GM19351 (cell line): Measurements from ENCODE around the gene CEP126.

ENCODE experiments used
- ATAC-seq: cut with Tn5 transposase; IDR thresholded peaks from one replicate; pipeline ENCODE4 v1.9.1; 2021; ENCODE audit warnings: mild to moderate bottlenecking, moderate library complexity; ENCODE audit not compliant: unreplicated experiment

The CEP126 gene

GRCh38 chr11:101914738-101915426, at the start of gene CEP126:
Gene CEP126 (plus strand): TSS chr11:101915010. CDS start chr11:101915285, 275 bp downstream.
- peak; percentile 98 for ATAC-seq

DNA sequence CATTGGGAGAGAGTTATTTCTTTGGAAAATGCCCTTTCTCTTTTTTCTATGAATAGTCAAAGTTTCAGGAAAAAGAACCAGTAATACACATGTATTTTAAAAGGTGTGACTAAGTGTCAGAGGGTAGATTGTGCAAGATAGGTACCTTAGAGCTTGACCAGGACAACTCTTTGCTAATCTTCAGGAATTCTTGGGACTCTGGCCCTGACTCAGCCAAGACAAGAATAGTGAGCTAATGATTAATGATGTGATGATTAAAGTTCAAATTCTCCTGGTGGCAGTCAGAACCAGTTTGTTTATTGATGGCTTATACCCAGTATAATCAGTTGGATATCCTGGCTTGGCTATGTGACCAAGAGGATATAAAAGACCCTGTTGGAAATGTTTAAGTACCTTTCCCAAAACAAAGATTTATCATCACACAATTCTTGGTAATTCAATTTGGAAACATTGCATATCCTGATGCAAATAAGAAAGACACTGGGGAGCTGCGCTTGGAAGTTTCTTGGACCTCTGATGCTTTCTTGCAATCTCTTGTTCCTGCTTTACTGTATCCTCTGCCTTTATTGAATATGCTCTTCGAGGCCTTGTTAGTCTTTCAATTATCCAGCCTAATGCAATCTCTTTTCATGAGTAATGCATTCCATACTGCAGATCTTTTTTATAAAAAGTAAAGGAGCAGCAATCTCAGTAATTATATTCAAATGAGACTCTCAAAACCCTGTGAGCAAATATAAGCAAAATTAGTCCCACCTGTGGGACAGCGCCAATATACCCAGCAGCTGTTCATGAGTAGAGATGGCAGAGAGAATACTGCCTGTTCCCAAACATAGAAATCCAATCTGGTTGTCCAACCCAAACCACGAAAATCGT, 48.0 kb upstream of the CEP126 start:
- no peak for ATAC-seq

- ATAC-seq, result no peak
Observed at GRCh38 chr11:101867951-101868350, 46.9 kb upstream of the CEP126 start.

GRCh38 chr11:101870510-101870909, 44.3 kb upstream of the CEP126 start:
- no peak for ATAC-seq

DNA sequence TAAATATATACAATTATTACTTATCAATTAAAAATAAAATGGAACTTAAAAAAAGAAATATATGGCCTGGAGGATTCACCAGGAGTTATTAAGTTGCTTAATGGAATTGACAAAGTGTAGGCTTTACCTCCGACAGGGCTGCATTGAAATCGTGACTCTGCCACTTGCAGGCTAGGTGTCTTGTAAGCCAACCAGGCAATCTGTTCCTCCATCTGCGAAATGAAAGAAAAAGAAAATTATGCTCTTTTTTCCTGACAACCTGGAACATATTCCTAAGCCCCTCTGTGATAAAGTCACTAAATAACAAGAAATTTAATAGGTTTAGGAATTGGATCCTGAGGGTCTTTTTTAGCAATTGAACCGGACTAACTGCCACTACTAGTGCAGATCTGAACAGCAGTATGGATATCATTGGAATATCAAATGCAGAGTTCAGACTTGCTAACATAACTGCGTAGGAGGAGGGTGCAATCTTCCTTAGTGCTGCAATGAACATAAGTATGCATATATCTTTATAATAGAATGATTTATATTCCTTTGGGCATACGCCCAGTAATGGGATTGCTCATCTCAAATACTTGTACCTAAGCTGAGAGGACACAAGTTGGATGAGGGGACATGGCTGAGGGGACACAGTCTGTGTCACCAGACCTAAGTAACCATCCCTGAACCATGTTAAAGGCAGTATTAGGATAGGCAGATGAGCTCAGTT, 42.5 kb upstream of the CEP126 start:
- no peak for ATAC-seq

- peak; percentile 70 for ATAC-seq
Observed at GRCh38 chr11:101880222-101880621, 34.6 kb upstream of the CEP126 start.

DNA sequence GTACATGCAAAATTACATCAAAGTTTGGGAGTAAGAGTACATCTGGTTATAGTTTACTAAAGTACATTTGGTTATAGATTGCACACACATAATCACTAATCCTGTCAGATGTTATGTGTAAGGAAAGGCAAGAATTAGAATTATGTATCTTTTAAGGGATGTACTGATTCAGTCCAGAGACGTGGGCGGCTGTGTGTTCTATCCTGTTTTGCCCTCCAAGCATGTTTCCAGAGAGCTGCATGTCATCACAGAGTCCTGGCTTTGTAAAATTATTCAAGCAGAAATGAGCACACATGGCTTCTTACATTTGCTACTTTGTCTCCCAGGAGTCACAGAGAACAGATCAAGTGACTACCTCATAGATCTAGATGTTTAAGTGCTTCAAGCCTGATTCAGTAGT, 33.2 kb upstream of the CEP126 start:
- no peak for ATAC-seq

GRCh38 chr11:101885631-101886030, 29.2 kb upstream of the CEP126 start:
- no peak for ATAC-seq

DNA sequence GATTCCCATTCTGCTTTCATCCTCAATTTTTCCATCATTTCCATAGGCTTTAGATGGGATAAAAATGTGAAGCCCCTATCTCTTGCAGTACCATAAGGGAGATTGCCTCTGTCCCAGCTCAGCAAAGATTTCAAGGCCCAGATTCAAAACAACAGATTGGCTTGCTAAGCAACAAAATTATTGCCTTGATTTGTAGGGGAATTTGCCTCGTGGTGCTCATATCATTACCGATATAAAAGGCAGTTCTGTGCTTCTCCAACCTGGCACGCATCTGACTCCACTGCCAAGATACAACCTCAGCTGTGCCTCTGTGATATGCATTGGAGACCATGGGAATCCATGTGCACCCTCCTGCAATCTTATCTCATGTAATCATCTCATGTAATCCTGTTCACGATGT, 25.0 kb upstream of the CEP126 start:
- no peak for ATAC-seq

DNA sequence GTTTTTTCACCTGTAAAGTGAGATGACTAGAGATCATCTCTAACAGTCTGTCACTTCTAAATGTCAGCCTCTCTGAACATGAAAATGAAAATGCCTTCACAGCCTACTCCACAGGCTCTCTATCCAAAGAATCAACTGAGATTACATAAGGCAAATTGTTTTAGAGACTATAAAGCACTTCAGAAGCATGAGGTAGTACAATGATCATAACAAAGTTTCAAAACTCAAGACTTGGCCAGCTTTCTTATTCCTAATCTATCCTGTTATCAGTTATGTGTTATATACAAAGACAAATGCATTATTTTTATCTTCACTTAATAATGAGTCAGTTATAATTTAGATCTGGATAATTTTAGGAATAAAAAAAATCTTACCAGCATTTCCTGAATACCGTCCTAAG, 20.3 kb upstream of the CEP126 start:
- no peak for ATAC-seq

DNA sequence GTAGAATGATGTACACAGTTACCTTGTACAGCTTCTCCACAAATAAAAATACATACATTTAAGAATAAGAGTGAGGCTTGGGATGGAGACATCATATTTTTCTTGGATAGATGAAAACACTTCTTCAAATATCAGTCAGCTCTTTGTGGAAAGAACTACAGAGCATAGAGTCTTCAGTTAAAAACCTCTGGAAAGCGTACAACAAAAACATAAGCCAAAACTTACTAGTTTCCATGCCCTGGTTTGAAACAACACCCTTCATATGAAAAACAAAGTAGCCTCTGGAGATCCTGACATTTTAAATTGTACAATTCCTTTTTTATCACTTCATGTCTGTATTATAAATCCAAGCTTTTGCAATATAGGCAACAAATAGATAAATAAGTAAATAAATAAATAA, 7.0 kb upstream of the CEP126 start:
- ATAC-seq, result no peak

DNA sequence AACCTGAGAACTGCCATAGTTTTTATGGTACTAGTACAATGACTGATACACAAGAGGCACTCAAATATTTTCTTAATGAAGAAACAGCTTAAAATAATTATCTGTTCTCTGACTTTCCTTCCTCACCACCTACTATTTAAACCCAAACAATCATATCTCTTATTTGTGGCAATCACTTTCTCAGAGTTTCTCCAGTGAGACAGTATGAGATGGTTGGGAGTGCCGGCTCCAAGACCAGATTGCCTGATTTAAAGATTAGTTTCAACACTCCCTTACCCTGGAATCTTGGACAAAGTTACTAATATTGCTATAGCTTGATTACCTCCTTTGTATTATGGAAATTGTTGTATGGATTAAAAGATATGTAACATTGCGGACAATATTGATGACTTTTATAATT, 5.7 kb upstream of the CEP126 start:
- ATAC-seq, result no peak

GRCh38 chr11:101912823-101913284, 2.0 kb upstream of the CEP126 start:
- no peak for ATAC-seq

DNA sequence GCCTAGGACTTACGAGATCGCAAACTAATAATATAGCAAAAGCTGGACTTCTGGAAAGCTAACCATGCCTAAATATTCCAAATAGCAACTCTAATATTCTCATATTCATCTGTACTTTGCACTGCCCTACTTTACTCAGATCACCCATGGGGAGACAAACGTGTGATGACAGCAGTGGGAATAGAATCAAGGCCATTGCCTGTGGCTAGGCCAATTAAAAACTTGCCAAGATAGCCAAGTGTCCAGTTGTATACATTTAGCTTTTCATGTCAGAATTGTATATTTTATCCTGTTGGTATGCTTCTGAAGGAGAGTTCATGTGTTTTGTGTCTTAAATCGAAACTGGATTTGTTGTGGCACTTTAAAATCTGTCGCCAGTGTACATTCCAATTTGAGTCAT, 1.2 kb upstream of the CEP126 start:
- no peak for ATAC-seq

- no peak for ATAC-seq
Observed at GRCh38 chr11:101914341-101914737, 471 bp upstream of the CEP126 start.

DNA sequence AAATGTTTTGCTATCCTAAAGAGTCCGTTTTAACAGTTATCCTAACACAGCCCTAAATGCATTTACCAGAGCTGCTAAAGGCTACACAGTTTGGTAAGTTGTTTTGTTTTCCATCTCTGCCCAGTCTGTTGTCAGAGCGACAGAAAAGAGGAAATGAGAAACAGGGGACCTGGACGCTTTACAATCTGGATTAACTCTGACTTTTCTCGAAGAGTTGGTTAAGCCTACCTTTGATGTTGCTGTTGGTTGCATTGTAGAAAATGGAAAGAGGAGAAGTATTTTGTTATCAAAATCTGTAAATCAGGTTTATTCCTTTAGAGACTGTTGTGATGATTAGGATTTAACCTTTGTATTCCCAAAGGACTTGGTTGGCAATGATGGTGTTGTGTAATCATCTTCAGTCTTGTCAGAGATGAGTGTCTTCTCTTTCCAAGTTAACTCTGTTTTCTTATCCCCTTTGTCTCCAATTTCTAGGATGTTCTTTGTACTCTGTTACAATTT, 1.0 kb downstream of the CEP126 start:
- ATAC-seq, result peak; percentile 49

DNA sequence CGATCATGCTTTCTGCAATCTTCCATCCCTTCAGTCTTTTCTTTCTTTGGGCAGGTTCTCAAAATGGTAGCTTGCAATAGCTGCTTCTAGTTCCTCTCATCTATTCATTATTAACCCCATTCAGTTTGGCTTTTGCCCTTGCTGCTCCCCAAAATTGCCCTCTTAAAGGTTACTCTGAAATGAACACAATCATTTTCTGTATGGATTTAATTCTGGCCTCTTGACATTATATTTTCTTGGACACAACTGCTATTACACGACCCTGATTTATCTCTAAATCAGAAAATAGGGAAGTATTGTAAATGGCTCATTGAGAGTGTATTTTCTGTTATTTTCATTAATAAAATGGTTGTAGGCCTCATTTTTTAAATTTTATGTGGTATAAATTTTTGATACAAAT, 1.6 kb downstream of the CEP126 start, which contains the start of gene ANGPTL5:
TSS of gene ANGPTL5 (minus strand) at position 101 of the 400 bp plus-strand sequence. CDS start 8,613 bp downstream, outside the sequence.
- ATAC-seq, result no peak

DNA sequence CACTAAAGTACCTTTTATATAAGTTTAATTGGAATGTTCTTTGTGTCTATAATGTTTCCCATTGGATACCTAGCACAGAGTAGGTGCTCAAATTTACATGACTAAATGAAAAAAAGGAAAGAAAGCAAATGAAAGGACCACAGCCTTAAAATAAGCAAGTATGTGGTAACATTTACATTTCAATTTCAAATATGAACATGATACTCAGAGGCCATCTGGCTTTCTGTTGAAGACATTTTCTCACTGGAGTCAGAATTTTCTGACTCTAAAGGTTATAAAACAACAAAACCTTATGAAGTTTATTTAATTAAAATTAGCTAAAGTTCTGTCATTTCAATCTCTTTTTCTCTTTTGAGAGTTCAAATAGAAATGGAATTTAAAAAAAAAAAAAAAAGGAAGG, 2.4 kb downstream of the CEP126 start:
- ATAC-seq, result no peak

DNA sequence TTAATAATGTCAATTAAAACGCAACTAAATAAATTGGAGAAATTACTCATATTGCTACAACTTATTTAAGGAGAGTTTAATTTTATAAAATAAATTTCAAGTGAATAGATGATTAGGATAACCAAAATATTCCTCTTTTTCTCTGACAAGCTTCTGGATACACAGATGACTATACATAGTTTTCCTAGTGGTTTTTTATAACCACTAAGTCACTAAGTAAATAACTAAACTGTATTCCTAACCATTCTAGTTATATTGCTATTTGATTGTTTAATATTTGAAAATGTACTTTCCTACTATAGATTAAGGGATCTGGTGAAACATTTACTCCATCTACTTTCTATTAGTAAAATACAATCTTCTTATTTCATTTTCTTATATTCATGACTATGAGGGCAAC, 6.2 kb downstream of the CEP126 start:
- ATAC-seq, result no peak

GRCh38 chr11:101923554-101923953, 8.7 kb downstream of the CEP126 start:
- ATAC-seq, result no peak

DNA sequence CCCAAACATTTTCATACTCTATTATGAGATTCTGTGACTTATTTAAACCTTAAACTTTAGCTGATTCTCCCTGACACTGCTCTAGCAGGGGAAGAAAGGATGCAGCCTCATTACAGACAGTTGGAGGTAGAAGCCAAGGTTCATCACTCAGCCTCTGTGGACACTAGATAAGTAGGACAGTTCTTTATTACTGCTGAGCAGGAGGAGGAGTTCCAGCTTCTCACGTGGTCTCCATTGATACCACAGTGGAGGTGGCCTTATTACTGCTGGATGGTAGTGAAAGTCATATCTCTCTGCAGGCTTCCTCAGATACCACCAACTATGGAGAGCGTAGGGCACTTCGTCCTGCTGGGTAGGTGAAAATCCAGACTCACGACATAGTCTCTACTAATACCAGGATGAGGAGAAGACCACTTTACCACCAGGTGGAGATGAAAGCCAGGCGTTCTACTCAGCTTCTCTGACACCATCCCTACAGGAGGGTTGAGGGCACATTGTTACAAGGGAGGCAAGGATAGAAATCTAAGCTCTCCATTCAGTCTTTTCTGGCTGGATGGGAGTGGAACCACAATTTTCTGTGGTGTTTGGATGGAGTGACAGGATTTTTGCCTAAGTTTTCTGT, 14.6 kb downstream of the CEP126 start:
- no peak for ATAC-seq
